H1 (cell line): ENCODE data around the gene OR1K1. TPM values are rescaled to one million over a fixed set of nuclear protein-coding genes. Genes with fewer than 3 reads are reported as not detected.

Experiments used
- polyA plus RNA-seq, 7 experiments: library from polyadenylated mRNA; depleted of rRNA in 3 of 7; stranded (reverse) in 5 of 7; unstranded in 2 of 7; fragments of >200 nt in 5 of 7; fragments of 200-250 nt in 2 of 7; gene quantifications; 1 replicate in 5 of 7; 2 replicates in 1 of 7; 4 replicates in 1 of 7; pipeline versions ENCODE4 v1.2.1 to v1.2.3, GENCODE V29; 2011 to 2013; ENCODE audit warnings: missing spikeins in 2 of 7, mixed read lengths in 2 of 7
- total RNA-seq: library from RNA; stranded (reverse); fragmentation: NEBNext Ultra II Directional; extraction: Animal tissue kit (Norgen Biotek cat#: 25700); gene quantifications from 2 replicates; pipeline ENCODE4 v1.2.1, GENCODE V29; 2021

Gene OR1K1
- total and polyA plus RNA-seq, 2 of the 8 experiments (the other 6 are each of a cell fraction or from before 2014, with no cell fraction given): not detected

Other genes starting within 250 kb of the OR1K1 start
- gene OR1N2, start 247.0 kb upstream of the OR1K1 start, total RNA-seq: not detected in 2 replicates
- not detected in 2 replicates for gene OR1N2, start 247.0 kb upstream of the OR1K1 start, polyA plus RNA-seq (2011; rRNA removed)
- not detected in 2 replicates for gene OR1L8, start 216.7 kb upstream of the OR1K1 start, total RNA-seq
- not detected in 2 replicates for gene OR1L8, start 216.7 kb upstream of the OR1K1 start, polyA plus RNA-seq (2011; rRNA removed)
- gene OR1Q1, start 185.4 kb upstream of the OR1K1 start, total RNA-seq: not detected in 2 replicates
- gene OR1Q1, start 185.4 kb upstream of the OR1K1 start, polyA plus RNA-seq (2011; rRNA removed): not detected in 2 replicates
- not detected in 2 replicates for gene OR1B1, start 142.5 kb upstream of the OR1K1 start, total RNA-seq
- not detected in 2 replicates for gene OR1B1, start 142.5 kb upstream of the OR1K1 start, polyA plus RNA-seq (2011; rRNA removed)
- not detected in 2 replicates for gene OR1L1, start 138.4 kb upstream of the OR1K1 start, total RNA-seq
- gene OR1L1, start 138.4 kb upstream of the OR1K1 start, polyA plus RNA-seq (2011; rRNA removed): not detected in 2 replicates
- gene OR1L3, start 125.0 kb upstream of the OR1K1 start, total RNA-seq: not detected in 2 replicates
- gene OR1L3, start 125.0 kb upstream of the OR1K1 start, polyA plus RNA-seq (2011; rRNA removed): not detected in 2 replicates
- not detected in 2 replicates for gene OR1L4, start 76.1 kb upstream of the OR1K1 start, total RNA-seq
- gene OR1L4, start 76.1 kb upstream of the OR1K1 start, polyA plus RNA-seq (2011; rRNA removed): not detected in 2 replicates
- not detected in 2 replicates for gene OR1L6, start 57.8 kb upstream of the OR1K1 start, total RNA-seq
- gene OR1L6, start 57.8 kb upstream of the OR1K1 start, polyA plus RNA-seq (2011; rRNA removed): not detected in 2 replicates
- gene OR5C1, start 11.2 kb upstream of the OR1K1 start, total RNA-seq: not detected in 2 replicates
- not detected in 2 replicates for gene OR5C1, start 11.2 kb upstream of the OR1K1 start, polyA plus RNA-seq (2011; rRNA removed)
- gene PDCL, start 28.5 kb downstream of the OR1K1 start, total RNA-seq: 21.8 and 24.6 TPM in 2 replicates
- 5.4 and 7.1 TPM in 2 replicates for gene PDCL, start 28.5 kb downstream of the OR1K1 start, polyA plus RNA-seq (2011; rRNA removed)
- gene RC3H2, start 105.2 kb downstream of the OR1K1 start, total RNA-seq: 38.4 and 40.0 TPM in 2 replicates
- 7.9 and 11.2 TPM in 2 replicates for gene RC3H2, start 105.2 kb downstream of the OR1K1 start, polyA plus RNA-seq (2011; rRNA removed)
- 9.3 and 10.0 TPM in 2 replicates for gene ZBTB6, start 113.2 kb downstream of the OR1K1 start, total RNA-seq
- 1.6 and 2.0 TPM in 2 replicates for gene ZBTB6, start 113.2 kb downstream of the OR1K1 start, polyA plus RNA-seq (2011; rRNA removed)
- gene ZBTB26, start 131.4 kb downstream of the OR1K1 start, total RNA-seq: 7.3 and 7.4 TPM in 2 replicates
- gene ZBTB26, start 131.4 kb downstream of the OR1K1 start, polyA plus RNA-seq (2011; rRNA removed): 3.6 and 5.7 TPM in 2 replicates
- 33.3 and 38.3 TPM in 2 replicates for gene RABGAP1, start 140.9 kb downstream of the OR1K1 start, total RNA-seq
- 11.6 and 15.7 TPM in 2 replicates for gene RABGAP1, start 140.9 kb downstream of the OR1K1 start, polyA plus RNA-seq (2011; rRNA removed)
- gene GPR21, start 233.5 kb downstream of the OR1K1 start, total RNA-seq: 0.58 and 0.65 TPM in 2 replicates
- gene GPR21, start 233.5 kb downstream of the OR1K1 start, polyA plus RNA-seq (2011; rRNA removed): 0.61 and 0.71 TPM in 2 replicates